Measurements from ENCODE around the gene SH3RF1.

Gene SH3RF1

GRCh38 chr4:169103966-169104412 lies 166.8 kb downstream of the SH3RF1 start:
- DNase-seq (ENCODE audit: low spot score) = no peak

GRCh38 chr4:169102026-169102425 lies 168.7 kb downstream of the SH3RF1 start:
- no peak for DNase-seq (ENCODE audit: low spot score)

GRCh38 chr4:169100670-169101101 lies 170.1 kb downstream of the SH3RF1 start:
- DNase-seq (ENCODE audit: low spot score) = no peak

- DNase-seq (ENCODE audit: low spot score) = no peak
These were observed 171.0 kb downstream of the SH3RF1 start for GRCh38 chr4:169099771-169100180.

- DNase-seq (ENCODE audit: low spot score) = no peak
These were observed 171.6 kb downstream of the SH3RF1 start for GRCh38 chr4:169098969-169099690.

GRCh38 chr4:169098532-169098931 lies 172.2 kb downstream of the SH3RF1 start:
- DNase-seq (ENCODE audit: low spot score) = no peak

GRCh38 chr4:169098054-169098497 lies 172.7 kb downstream of the SH3RF1 start:
- no peak for DNase-seq (ENCODE audit: low spot score)

- DNase-seq (ENCODE audit: low spot score) = no peak
These were observed 174.5 kb downstream of the SH3RF1 start for GRCh38 chr4:169096221-169096620.

GRCh38 chr4:169094656-169095231 lies 176.0 kb downstream of the SH3RF1 start:
- no peak for DNase-seq (ENCODE audit: low spot score)

GRCh38 chr4:169092889-169093522 lies 177.8 kb downstream of the SH3RF1 start:
- DNase-seq (ENCODE audit: low spot score) = no peak

- DNase-seq (ENCODE audit: low spot score) = no peak
These were observed 180.1 kb downstream of the SH3RF1 start for GRCh38 chr4:169090484-169091215.

- no peak for DNase-seq (ENCODE audit: low spot score)
These were observed 181.8 kb downstream of the SH3RF1 start for GRCh38 chr4:169089004-169089403.

GRCh38 chr4:169084954-169085353 lies 185.8 kb downstream of the SH3RF1 start:
- no peak for DNase-seq (ENCODE audit: low spot score)

- no peak for DNase-seq (ENCODE audit: low spot score)
These were observed 189.8 kb downstream of the SH3RF1 start for GRCh38 chr4:169080981-169081380.

- no peak for DNase-seq (ENCODE audit: low spot score)
These were observed 190.6 kb downstream of the SH3RF1 start for GRCh38 chr4:169079942-169080827.

- DNase-seq (ENCODE audit: low spot score) = no peak
These were observed 196.6 kb downstream of the SH3RF1 start for GRCh38 chr4:169074117-169074516.

GRCh38 chr4:169071747-169072146 lies 199.0 kb downstream of the SH3RF1 start:
- DNase-seq (ENCODE audit: low spot score) = no peak

GRCh38 chr4:169070895-169071218 lies 199.9 kb downstream of the SH3RF1 start:
- peak; percentile 43 for DNase-seq (ENCODE audit: low spot score)

GRCh38 chr4:169070071-169070894 lies 200.5 kb downstream of the SH3RF1 start:
- DNase-seq (ENCODE audit: low spot score) = peak; percentile 90

- DNase-seq (ENCODE audit: low spot score) = no peak
These were observed 202.3 kb downstream of the SH3RF1 start for GRCh38 chr4:169068423-169068822.

- no peak for DNase-seq (ENCODE audit: low spot score)
These were observed 203.8 kb downstream of the SH3RF1 start for GRCh38 chr4:169066934-169067333.

All from LoVo (cell line).